Measurements from ENCODE around the gene ASIC2.

Gene ASIC2

DNA sequence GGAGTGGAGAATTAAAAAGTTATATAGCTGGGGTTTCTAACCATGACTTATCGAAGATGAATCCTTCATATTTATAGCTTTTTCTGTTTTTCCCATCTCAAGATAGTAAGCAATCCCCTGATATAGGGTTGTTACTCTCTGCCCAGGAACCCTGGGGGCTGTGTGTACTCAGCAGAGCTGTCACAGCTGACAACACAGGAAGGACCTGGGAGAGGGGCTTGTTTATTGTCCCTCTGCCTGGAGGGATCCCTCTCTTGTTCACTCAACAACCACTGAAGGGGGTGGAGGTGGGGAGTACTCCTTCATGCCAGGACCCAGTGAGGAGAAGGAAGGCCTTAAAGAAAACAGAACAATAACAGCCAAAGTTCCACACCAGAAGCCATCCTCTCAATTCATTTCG is 19.8 kb downstream of the ASIC2 start:
- H3K27ac Mint-ChIP-seq: no peak overlapping the region
- H3K4me3 Mint-ChIP-seq: no peak overlapping the region
- peaks cover 16% of the 10 kb centered on the region for H3K27me3 Mint-ChIP-seq
- no peaks in the 10 kb centered on the region for H3K36me3 Mint-ChIP-seq (ENCODE audit: low read depth)
- no peaks in the 10 kb centered on the region for H3K9me3 Mint-ChIP-seq
- no peaks in the 10 kb centered on the region for H3K4me1 Mint-ChIP-seq (ENCODE audit: low read depth)
- DNase-seq: no peak

GRCh38 chr17:33272438-33272837 is 20.7 kb downstream of the ASIC2 start:
- Mint-ChIP-seq H3K27ac (no peak overlapping the region), H3K36me3 (ENCODE audit: low read depth) (no peaks in the 10 kb centered on the region), H3K4me1 (ENCODE audit: low read depth) (no peaks in the 10 kb centered on the region), H3K4me3 (no peak overlapping the region), H3K9me3 (no peaks in the 10 kb centered on the region), H3K27me3 (peaks cover 18% of the 10 kb centered on the region)
- DNase-seq: no peak

GRCh38 chr17:33269337-33270060 is 23.6 kb downstream of the ASIC2 start:
- no peaks in the 10 kb centered on the region for H3K36me3 Mint-ChIP-seq (ENCODE audit: low read depth)
- no peaks in the 10 kb centered on the region for H3K4me1 Mint-ChIP-seq (ENCODE audit: low read depth)
- no peaks in the 10 kb centered on the region for H3K9me3 Mint-ChIP-seq
- H3K4me3 Mint-ChIP-seq: no peak overlapping the region
- no peak for DNase-seq
- no peak overlapping the region for H3K27ac Mint-ChIP-seq
- peaks cover 20% of the 10 kb centered on the region for H3K27me3 Mint-ChIP-seq

- Mint-ChIP-seq H3K36me3 (ENCODE audit: low read depth) (no peaks in the 10 kb centered on the region), H3K4me3 (no peak overlapping the region), H3K27me3 (peaks cover 15% of the 10 kb centered on the region), H3K9me3 (no peaks in the 10 kb centered on the region), H3K4me1 (ENCODE audit: low read depth) (no peaks in the 10 kb centered on the region), H3K27ac (no peak overlapping the region)
- DNase-seq: no peak
These were observed 25.1 kb downstream of the ASIC2 start for GRCh38 chr17:33267851-33268548.

- Mint-ChIP-seq H3K27ac (no peak overlapping the region), H3K4me3 (no peak overlapping the region), H3K9me3 (no peaks in the 10 kb centered on the region), H3K36me3 (ENCODE audit: low read depth) (no peaks in the 10 kb centered on the region), H3K27me3 (peaks cover 20% of the 10 kb centered on the region), H3K4me1 (ENCODE audit: low read depth) (no peaks in the 10 kb centered on the region)
- DNase-seq: no peak
These were observed 25.8 kb downstream of the ASIC2 start for GRCh38 chr17:33267271-33267790.

DNA sequence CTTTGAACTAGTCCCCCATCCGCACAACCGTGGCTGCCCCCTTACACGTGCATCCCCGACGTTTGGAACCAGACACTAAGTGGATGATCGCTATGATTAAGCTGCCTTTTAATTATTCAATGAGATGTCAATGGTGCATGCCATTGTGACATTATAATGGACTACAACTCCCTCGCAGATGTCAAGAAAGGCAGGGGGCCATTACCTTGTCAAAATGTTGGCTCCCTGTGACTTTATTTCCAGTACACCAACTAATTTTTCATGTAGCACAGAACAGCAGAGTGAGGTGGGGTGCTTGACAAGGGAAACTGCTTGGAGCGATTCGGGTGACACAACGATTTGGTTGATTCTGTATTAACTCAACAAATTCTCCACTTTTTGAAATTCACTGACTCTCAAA is 26.5 kb downstream of the ASIC2 start:
- Mint-ChIP-seq H3K4me3 (no peak overlapping the region), H3K9me3 (no peaks in the 10 kb centered on the region), H3K27me3 (peaks cover 20% of the 10 kb centered on the region), H3K36me3 (ENCODE audit: low read depth) (no peaks in the 10 kb centered on the region), H3K4me1 (ENCODE audit: low read depth) (no peaks in the 10 kb centered on the region), H3K27ac (no peak overlapping the region)
- DNase-seq: no peak

DNA sequence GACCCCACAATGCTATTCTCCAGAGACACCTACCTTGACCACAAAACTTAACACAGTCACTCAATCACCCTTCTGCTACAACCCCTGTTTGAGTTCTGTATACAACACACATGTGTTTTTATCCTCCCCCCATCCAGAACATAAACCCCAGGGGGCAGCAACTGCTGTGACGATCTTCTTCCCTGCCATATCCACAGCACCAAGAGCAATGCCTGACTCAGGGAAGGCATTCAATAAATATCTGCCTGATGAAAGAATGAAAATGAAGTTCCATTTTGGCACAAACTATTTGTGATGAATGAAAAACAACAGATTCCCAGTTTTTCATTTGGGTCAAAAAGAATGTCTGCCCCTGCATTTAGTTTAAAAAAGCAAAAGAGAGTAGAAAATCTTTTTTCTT is 27.0 kb downstream of the ASIC2 start:
- H3K4me3 Mint-ChIP-seq: no peak overlapping the region
- H3K9me3 Mint-ChIP-seq: no peaks in the 10 kb centered on the region
- no peak overlapping the region for H3K27ac Mint-ChIP-seq
- no peaks in the 10 kb centered on the region for H3K4me1 Mint-ChIP-seq (ENCODE audit: low read depth)
- peaks cover 20% of the 10 kb centered on the region for H3K27me3 Mint-ChIP-seq
- DNase-seq: no peak
- H3K36me3 Mint-ChIP-seq (ENCODE audit: low read depth): no peaks in the 10 kb centered on the region

DNA sequence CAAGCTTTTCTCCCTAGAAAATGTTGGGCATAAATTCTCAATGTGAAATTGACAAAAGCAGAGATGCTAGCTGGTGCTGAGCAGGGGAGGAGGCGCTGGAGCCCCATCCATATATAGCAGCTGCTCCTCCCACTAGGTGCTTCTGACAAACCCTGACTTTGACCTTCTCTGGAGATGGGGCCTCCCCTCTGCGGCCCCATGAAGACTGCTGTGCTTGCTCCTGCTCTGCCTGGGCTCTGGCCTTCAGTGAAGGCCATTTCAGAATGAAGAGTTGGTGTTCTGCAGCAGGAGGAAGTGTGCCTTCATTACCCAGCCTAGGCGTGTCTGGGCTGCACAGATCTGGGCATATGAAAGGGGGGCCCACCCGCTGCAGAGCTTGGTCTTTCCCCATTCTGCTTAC is 29.7 kb downstream of the ASIC2 start:
- no peak overlapping the region for H3K27ac Mint-ChIP-seq
- peaks cover 25% of the 10 kb centered on the region for H3K27me3 Mint-ChIP-seq
- no peaks in the 10 kb centered on the region for H3K4me1 Mint-ChIP-seq (ENCODE audit: low read depth)
- H3K4me3 Mint-ChIP-seq: no peak overlapping the region
- H3K36me3 Mint-ChIP-seq (ENCODE audit: low read depth): no peaks in the 10 kb centered on the region
- no peaks in the 10 kb centered on the region for H3K9me3 Mint-ChIP-seq
- no peak for DNase-seq

- no peaks in the 10 kb centered on the region for H3K36me3 Mint-ChIP-seq (ENCODE audit: low read depth)
- no peaks in the 10 kb centered on the region for H3K4me1 Mint-ChIP-seq (ENCODE audit: low read depth)
- no peak overlapping the region for H3K4me3 Mint-ChIP-seq
- DNase-seq: no peak
- no peak overlapping the region for H3K27ac Mint-ChIP-seq
- H3K27me3 Mint-ChIP-seq: peaks cover 31% of the 10 kb centered on the region
- H3K9me3 Mint-ChIP-seq: no peaks in the 10 kb centered on the region
These were observed 30.6 kb downstream of the ASIC2 start for GRCh38 chr17:33262266-33263123.

DNA sequence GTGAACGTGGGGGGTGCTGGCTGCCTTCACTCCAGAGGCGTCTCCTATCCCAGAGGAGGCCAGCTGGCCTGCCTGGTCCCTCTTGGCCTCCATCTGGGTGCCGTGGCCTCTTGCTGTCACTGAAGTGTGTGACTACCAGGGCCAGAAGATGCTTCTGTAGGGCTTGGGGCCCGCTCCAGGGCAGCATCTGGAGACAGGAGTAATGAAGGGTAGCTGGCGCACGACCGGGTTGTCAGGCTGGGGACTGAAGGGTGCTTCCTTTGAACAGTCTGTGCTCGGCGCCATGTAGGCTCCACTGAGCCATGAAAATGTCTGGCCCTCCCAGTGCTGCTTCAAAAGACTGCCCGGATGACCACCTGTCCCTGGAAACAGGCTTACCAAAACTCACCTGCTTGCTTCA is 31.3 kb downstream of the ASIC2 start:
- Mint-ChIP-seq H3K4me1 (ENCODE audit: low read depth) (no peaks in the 10 kb centered on the region), H3K27me3 (peaks cover 32% of the 10 kb centered on the region)

GRCh38 chr17:33260638-33261037 is 32.5 kb downstream of the ASIC2 start:
- Mint-ChIP-seq H3K27ac (no peak overlapping the region), H3K27me3 (peaks cover 26% of the 10 kb centered on the region), H3K9me3 (no peaks in the 10 kb centered on the region), H3K36me3 (ENCODE audit: low read depth) (no peaks in the 10 kb centered on the region), H3K4me3 (no peak overlapping the region), H3K4me1 (ENCODE audit: low read depth) (no peaks in the 10 kb centered on the region)
- no peak for DNase-seq

More for the DNA sequence above, 31.3 kb downstream of the ASIC2 start:
- Mint-ChIP-seq H3K9me3 (no peaks in the 10 kb centered on the region), H3K36me3 (ENCODE audit: low read depth) (no peaks in the 10 kb centered on the region), H3K27ac (no peak overlapping the region), H3K4me3 (no peak overlapping the region)
- DNase-seq: no peak

DNA sequence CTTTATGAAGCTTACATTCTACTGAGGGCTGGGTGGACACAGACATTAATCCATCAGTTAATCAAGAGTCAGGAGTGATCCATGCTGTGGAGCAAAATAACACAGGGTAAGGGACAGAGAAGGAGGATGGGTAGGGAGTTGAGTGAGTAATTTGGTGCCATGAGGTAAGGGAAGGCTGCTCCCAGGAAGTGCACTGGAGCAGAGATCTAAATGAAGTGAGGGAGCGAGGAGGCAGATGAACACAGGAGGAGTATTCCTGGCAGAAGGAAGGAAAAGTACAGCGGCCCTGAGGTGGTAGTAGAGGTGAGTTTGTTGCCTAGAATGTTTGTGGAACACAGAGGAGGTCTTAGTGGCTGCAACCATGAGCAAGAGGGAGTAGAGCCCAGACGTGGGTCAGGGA is 34.8 kb downstream of the ASIC2 start:
- Mint-ChIP-seq H3K4me1 (ENCODE audit: low read depth) (no peaks in the 10 kb centered on the region), H3K4me3 (no peak overlapping the region), H3K27me3 (peaks cover 27% of the 10 kb centered on the region), H3K9me3 (no peaks in the 10 kb centered on the region), H3K36me3 (ENCODE audit: low read depth) (no peaks in the 10 kb centered on the region), H3K27ac (no peak overlapping the region)
- DNase-seq: no peak

GRCh38 chr17:33245183-33245582 is 47.9 kb downstream of the ASIC2 start:
- DNase-seq: no peak
- H3K36me3 Mint-ChIP-seq (ENCODE audit: low read depth): no peaks in the 10 kb centered on the region
- H3K27me3 Mint-ChIP-seq: peaks cover 2% of the 10 kb centered on the region
- no peak overlapping the region for H3K27ac Mint-ChIP-seq
- no peaks in the 10 kb centered on the region for H3K4me1 Mint-ChIP-seq (ENCODE audit: low read depth)
- H3K9me3 Mint-ChIP-seq: no peaks in the 10 kb centered on the region
- no peak overlapping the region for H3K4me3 Mint-ChIP-seq

DNA sequence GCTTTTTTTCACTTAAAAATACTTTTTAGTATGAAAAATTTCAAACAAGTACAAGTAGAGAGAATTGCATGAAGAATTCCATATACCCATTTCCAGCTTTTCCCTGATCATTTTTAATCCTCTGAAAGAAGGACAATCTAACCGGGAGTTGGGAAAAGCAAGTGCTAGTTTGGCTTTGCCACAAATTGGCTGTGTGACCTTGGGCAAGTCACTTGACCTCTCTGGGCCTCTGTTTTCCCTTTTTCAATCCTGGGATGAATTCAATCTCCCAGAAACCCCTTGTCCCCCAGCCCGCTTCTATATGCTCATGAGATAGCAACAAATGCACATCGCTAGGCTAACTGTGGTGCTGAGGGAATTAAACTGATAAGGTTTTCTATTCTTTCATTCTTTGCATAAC is 49.4 kb downstream of the ASIC2 start:
- Mint-ChIP-seq H3K27me3 (peaks cover 2% of the 10 kb centered on the region), H3K9me3 (no peaks in the 10 kb centered on the region), H3K36me3 (ENCODE audit: low read depth) (no peaks in the 10 kb centered on the region), H3K4me3 (no peak overlapping the region), H3K4me1 (ENCODE audit: low read depth) (no peaks in the 10 kb centered on the region), H3K27ac (no peak overlapping the region)
- DNase-seq: no peak
